ENCODE data around the gene ADCY9. TPM values are rescaled to one million over a fixed set of nuclear protein-coding genes. Genes with fewer than 3 reads are reported as not detected.

The ADCY9 gene
- total and polyA plus RNA-seq, 7 donors, result 1.8 to 28.0 (median 12.5) TPM

DNA sequence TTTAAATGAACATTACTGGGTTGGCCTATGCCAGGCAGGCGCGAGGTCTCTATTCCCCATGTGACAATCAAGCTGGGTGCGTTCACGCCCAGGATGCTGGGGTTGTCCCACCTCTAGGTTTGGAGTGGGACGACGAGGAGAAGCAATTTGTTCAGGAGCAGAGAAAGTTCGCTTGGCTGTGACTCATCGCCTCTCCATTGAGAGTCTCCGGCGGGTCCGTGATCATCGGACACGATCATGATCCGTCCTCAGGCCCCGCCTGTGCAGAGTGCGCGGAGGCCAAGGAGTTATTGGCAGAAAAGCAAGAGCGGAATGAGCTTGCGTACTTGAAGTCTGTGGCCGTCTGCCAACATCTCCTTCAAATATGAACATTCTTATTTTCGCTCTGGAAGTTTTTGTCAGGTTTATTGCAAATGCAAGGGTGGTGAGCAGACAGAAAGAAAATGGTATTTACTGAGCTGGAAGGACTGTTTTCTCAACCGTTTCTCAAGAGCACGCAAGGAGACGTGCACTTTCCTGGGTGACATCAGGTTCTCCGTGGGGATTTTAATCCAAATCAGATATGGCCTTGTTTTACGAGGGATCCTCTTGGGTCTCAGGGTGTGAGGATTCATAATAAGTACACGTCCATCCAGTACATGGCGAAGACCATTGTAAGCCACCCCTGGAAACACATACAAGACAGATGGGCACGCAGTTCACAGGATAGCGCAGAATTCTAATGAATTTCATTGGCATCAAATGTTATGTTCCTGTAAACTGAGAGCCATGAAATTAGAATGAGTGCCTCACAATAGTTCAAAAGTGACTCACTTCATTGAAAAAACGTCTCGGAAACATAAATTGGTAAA, 165.7 kb downstream of the ADCY9 start:
- peak in 3 of 4 donors; percentile 14 to 68 (median 24) for TF ChIP-seq POLR2AphosphoS5 (IDR thresholded peaks at IDR 0.05)
- no peak for TF ChIP-seq POLR2A (IDR thresholded peaks at IDR 0.05)
- Histone ChIP-seq H3K27me3 (no peaks in the 10 kb centered on the region), H3K4me1 (peaks cover 0 to 44% (median 37%) of the 10 kb centered on the region in 4 donors), H3K9me3 (no peaks in the 10 kb centered on the region), H3K27ac (peak overlapping the region; percentile 70 to 85 (median 76)), H3K4me3 (peak overlapping the region in 3 of 4 donors; percentile 16 to 31 (median 27)), H3K36me3 (no peaks in the 10 kb centered on the region)
- peak; percentile 95 for DNase-seq
- 70% methylated on average over 32 of the region's 32 CpGs for WGBS, 2 donors
- intact Hi-C loops (cut with DNase I), result no loop called here

DNA sequence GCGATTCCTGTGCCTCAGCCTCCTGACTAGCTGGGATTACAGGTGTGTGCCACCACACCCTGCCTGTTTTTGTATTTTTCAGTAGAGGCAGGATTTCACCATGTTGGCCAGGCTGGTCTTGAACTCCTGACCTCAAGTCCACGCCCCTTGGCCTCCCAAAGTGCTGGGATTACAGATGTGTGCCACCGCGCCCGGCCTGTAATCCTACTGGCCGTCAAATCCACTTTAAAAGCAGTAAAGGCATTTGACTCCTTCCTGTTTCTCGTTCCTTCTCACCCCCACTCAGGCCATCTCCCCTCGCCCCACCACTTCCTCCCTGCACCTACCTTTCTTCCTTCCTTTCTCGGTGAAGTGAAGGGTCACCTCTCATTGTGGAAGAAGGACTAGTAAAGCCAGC, 166.3 kb downstream of the ADCY9 start:
- 55 to 58% methylated on average over 9 of the region's 9 CpGs for WGBS, 2 donors
- Histone ChIP-seq H3K36me3 (no peaks in the 10 kb centered on the region), H3K27me3 (no peaks in the 10 kb centered on the region), H3K9me3 (no peaks in the 10 kb centered on the region), H3K27ac (peak overlapping the region; percentile 70 to 85 (median 76)), H3K4me3 (peak overlapping the region in 3 of 4 donors; percentile 16 to 31 (median 27)), H3K4me1 (peaks cover 0 to 45% (median 38%) of the 10 kb centered on the region in 4 donors)
- intact Hi-C loops (cut with DNase I), result no loop called here
- TF ChIP-seq POLR2AphosphoS5 (IDR thresholded peaks at IDR 0.05) (no peak), POLR2A (IDR thresholded peaks at IDR 0.05) (no peak), EP300 (IDR thresholded peaks at IDR 0.05) (no peak)
- TF ChIP-seq, protein P1, sequence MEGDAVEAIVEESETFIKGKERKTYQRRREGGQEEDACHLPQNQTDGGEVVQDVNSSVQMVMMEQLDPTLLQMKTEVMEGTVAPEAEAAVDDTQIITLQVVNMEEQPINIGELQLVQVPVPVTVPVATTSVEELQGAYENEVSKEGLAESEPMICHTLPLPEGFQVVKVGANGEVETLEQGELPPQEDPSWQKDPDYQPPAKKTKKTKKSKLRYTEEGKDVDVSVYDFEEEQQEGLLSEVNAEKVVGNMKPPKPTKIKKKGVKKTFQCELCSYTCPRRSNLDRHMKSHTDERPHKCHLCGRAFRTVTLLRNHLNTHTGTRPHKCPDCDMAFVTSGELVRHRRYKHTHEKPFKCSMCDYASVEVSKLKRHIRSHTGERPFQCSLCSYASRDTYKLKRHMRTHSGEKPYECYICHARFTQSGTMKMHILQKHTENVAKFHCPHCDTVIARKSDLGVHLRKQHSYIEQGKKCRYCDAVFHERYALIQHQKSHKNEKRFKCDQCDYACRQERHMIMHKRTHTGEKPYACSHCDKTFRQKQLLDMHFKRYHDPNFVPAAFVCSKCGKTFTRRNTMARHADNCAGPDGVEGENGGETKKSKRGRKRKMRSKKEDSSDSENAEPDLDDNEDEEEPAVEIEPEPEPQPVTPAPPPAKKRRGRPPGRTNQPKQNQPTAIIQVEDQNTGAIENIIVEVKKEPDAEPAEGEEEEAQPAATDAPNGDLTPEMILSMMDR (IDR thresholded peaks at IDR 0.05), result no peak
- DNase-seq, result no peak

DNA sequence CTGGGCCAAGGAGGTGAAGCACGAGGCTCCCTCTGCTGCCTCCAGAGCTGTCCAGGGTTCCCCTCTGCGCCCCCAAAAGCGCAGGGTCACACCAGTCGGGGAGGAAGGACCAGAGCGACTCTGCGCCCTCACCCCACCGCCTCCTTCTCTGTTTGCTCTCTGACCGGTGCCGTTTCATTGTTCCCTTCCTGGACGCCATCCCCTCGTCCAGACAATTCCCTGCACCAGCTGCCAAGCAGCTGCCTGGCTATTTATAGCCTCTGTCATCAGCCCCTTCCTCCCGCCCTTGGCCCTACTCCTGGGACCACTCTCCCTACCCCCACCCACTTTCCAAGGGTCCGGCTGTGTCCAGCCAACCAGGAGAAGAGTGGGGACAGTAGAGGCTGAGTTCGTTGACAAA, 167.0 kb downstream of the ADCY9 start:
- 46 to 58% methylated on average over 14 of the region's 14 CpGs for WGBS, 2 donors
- no peaks in the 10 kb centered on the region for H3K36me3 ChIP-seq
- no peaks in the 10 kb centered on the region for H3K9me3 ChIP-seq
- H3K27ac ChIP-seq, result peak overlapping the region; percentile 70 to 85 (median 76)
- peak; percentile 65 for DNase-seq
- TF ChIP-seq POLR2AphosphoS5 (IDR thresholded peaks at IDR 0.05) (peak in 1 of 4 donors; percentile 45), POLR2A (IDR thresholded peaks at IDR 0.05) (no peak)
- TF ChIP-seq, protein P1 (IDR thresholded peaks at IDR 0.05), result no peak
- H3K4me1 ChIP-seq, result peaks cover 0 to 45% (median 38%) of the 10 kb centered on the region in 4 donors
- no peaks in the 10 kb centered on the region for H3K27me3 ChIP-seq
- intact Hi-C loops (cut with DNase I), result no loop called here
- peak overlapping the region in 2 of 4 donors; percentile 7 to 23 for H3K4me3 ChIP-seq

DNA sequence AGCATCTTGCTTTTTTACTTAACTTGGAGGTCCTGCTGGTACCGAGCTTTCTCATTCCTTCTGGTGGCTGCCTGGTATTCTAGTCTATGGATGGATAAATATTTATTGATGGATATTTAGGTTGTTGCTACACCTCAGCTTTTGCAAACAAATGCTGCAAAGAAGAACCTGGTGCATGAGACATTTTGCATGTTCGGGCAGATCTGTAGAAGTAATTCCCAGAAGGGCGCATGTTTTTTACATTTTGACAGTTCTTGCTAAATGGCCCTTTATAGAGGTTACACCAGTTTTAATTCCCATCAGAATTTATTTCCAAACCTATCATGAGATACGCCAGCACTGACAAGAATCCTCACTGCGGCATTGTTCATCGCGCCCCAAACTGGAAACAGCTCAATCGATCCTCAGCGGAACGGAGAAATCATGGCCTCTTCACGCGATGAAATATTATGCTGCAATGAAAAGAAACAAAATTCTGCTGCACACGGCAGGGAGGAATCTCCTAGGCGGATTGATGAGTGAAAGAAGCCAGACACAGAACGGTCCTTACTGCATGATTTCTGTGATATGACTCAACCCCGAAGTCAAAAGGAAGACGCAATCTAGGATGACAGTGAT, 167.8 kb downstream of the ADCY9 start:
- DNase-seq, result peak; percentile 8
- no peaks in the 10 kb centered on the region for H3K36me3 ChIP-seq
- H3K9me3 ChIP-seq, result no peaks in the 10 kb centered on the region
- H3K27me3 ChIP-seq, result no peaks in the 10 kb centered on the region
- H3K4me1 ChIP-seq, result peaks cover 0 to 45% (median 38%) of the 10 kb centered on the region in 4 donors
- peak overlapping the region in 1 of 4 donors; percentile 85 for H3K27ac ChIP-seq
- intact Hi-C loops (cut with DNase I), result no loop called here
- 94 to 97% methylated on average over 17 of the region's 17 CpGs for WGBS, 2 donors
- H3K4me3 ChIP-seq, result peak overlapping the region in 1 of 4 donors; percentile 23
- TF ChIP-seq, protein P1 (IDR thresholded peaks at IDR 0.05), result no peak
- TF ChIP-seq POLR2A (IDR thresholded peaks at IDR 0.05) (no peak), POLR2AphosphoS5 (IDR thresholded peaks at IDR 0.05) (no peak), EP300 (IDR thresholded peaks at IDR 0.05) (no peak)

DNA sequence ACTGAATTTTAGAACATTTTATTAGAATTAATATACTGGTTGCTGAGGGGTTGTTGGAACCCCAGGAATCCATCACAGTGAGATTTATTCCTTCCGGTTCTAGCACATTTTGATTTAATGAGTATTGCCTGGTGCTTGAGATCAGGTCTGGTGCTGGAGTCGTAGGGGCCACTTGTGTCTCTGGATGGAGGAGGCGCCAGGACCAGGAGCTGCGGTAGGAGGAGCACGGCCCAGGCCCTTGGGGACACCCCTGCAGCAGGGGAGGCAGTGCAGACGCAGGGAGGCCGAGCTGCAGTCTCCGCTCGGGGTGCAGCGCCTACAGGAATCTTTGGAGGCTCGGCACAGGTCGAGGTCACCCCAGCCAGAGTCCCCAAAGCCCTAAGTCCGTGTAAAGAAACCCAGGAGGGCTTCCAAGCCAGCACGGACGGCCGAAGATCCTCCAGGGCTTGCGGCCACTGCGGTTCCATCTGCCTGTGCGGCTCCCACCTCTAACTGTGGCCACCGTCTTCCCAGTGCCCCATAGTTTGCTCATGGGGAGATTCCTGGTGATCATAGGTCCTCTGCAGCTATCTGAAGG, 169.6 kb downstream of the ADCY9 start:
- 87 to 90% methylated on average over 20 of the region's 20 CpGs for WGBS, 2 donors

More for the DNA sequence above, 169.6 kb downstream of the ADCY9 start:
- Histone ChIP-seq H3K4me3 (no peak overlapping the region), H3K27me3 (no peaks in the 10 kb centered on the region), H3K9me3 (no peaks in the 10 kb centered on the region), H3K4me1 (peaks cover 0 to 45% (median 38%) of the 10 kb centered on the region in 4 donors), H3K27ac (peak overlapping the region in 2 of 4 donors; percentile 62 to 75), H3K36me3 (no peaks in the 10 kb centered on the region)
- intact Hi-C loops (cut with DNase I), result no loop called here
- no peak for TF ChIP-seq POLR2A (IDR thresholded peaks at IDR 0.05)
- no peak for TF ChIP-seq POLR2AphosphoS5 (IDR thresholded peaks at IDR 0.05)
- TF ChIP-seq, protein P1 (IDR thresholded peaks at IDR 0.05), result no peak
- TF ChIP-seq EP300 (IDR thresholded peaks at IDR 0.05), result no peak
- DNase-seq, result no peak
